ENCODE results near the gene RRAGD.

Gene RRAGD

GRCh38 chr6:89443658-89444057, 31.6 kb upstream of the RRAGD start:
- DNase-seq (ENCODE audit: insufficient read length, low spot score) (no peak), FAIRE-seq (no peak)
- no peak for TF ChIP-seq CTCF (IDR thresholded peaks at IDR 0.05; ENCODE audit: insufficient read depth, missing control alignments)

- no peak for TF ChIP-seq CTCF (IDR thresholded peaks at IDR 0.05; ENCODE audit: insufficient read depth, missing control alignments)
- DNase-seq (ENCODE audit: insufficient read length, low spot score), result no peak
- FAIRE-seq, result no peak
Measured at GRCh38 chr6:89440200-89440599, 28.1 kb upstream of the RRAGD start.

GRCh38 chr6:89439014-89439413, 26.9 kb upstream of the RRAGD start:
- FAIRE-seq, result no peak
- no peak for DNase-seq (ENCODE audit: insufficient read length, low spot score)
- no peak for TF ChIP-seq CTCF (IDR thresholded peaks at IDR 0.05; ENCODE audit: insufficient read depth, missing control alignments)

- FAIRE-seq, result no peak
- TF ChIP-seq CTCF (IDR thresholded peaks at IDR 0.05; ENCODE audit: insufficient read depth, missing control alignments), result no peak
- no peak for DNase-seq (ENCODE audit: insufficient read length, low spot score)
Measured at GRCh38 chr6:89438248-89438647, 26.2 kb upstream of the RRAGD start.

GRCh38 chr6:89436226-89436625, 24.2 kb upstream of the RRAGD start:
- FAIRE-seq (no peak), DNase-seq (ENCODE audit: insufficient read length, low spot score) (no peak)
- TF ChIP-seq CTCF (IDR thresholded peaks at IDR 0.05; ENCODE audit: insufficient read depth, missing control alignments), result no peak

- FAIRE-seq (no peak), DNase-seq (ENCODE audit: insufficient read length, low spot score) (no peak)
- TF ChIP-seq CTCF (IDR thresholded peaks at IDR 0.05; ENCODE audit: insufficient read depth, missing control alignments), result no peak
Measured at GRCh38 chr6:89434954-89435353, 22.9 kb upstream of the RRAGD start.

- no peak for FAIRE-seq
- no peak for DNase-seq (ENCODE audit: insufficient read length, low spot score)
- TF ChIP-seq CTCF (IDR thresholded peaks at IDR 0.05; ENCODE audit: insufficient read depth, missing control alignments), result no peak
Measured at GRCh38 chr6:89434150-89434499, 22.1 kb upstream of the RRAGD start.
